Loucy (cell line): ENCODE data around the gene PEF1.

Source experiments
- H2AFZ ChIP-seq: fragments of 200-600 bp; sonication (generic); 2 replicates; pipeline ENCODE4 v1.6.0; 2016; ENCODE audit warnings: antibody characterized with exemption, mild to moderate bottlenecking, low read length, moderate library complexity
- H3F3A ChIP-seq: fragments of 200-600 bp; 2 replicates; pipeline ENCODE4 v1.6.0; 2016; ENCODE audit warnings: antibody characterized with exemption, low read depth, mild to moderate bottlenecking
- H3K27me3 ChIP-seq: fragments of 200-600 bp; sonication (generic); 2 replicates; pipeline ENCODE4 v1.6.1; 2014; ENCODE audit warnings: low read length, mild to moderate bottlenecking; ENCODE audit not compliant: insufficient read depth, poor library complexity, severe bottlenecking
- H3K36me3 ChIP-seq: fragments of 200-600 bp; sonication (generic); 2 replicates; pipeline ENCODE4 v1.6.1; 2016; ENCODE audit warnings: low read length; ENCODE audit not compliant: insufficient read depth
- H3K4me1 ChIP-seq: fragments of 200-600 bp; sonication (generic); 2 replicates; pipeline ENCODE4 v1.5.1; 2014; ENCODE audit warnings: low read length, mild to moderate bottlenecking; ENCODE audit not compliant: insufficient read depth, poor library complexity, severe bottlenecking
- H3K4me2 ChIP-seq: fragments of 200-600 bp; sonication (generic); 2 replicates; pipeline ENCODE4 v1.6.0; 2014; ENCODE audit warnings: antibody characterized with exemption, low read length, low read depth, mild to moderate bottlenecking; ENCODE audit not compliant: poor library complexity, severe bottlenecking
- H3K4me3 ChIP-seq: fragments of 200-600 bp; sonication (generic); 2 replicates; pipeline ENCODE4 v1.5.1; 2014; ENCODE audit warnings: low read length, mild to moderate bottlenecking, mixed read lengths; ENCODE audit not compliant: poor library complexity, severe bottlenecking
- H3K79me2 ChIP-seq: fragments of 200-600 bp; sonication (generic); 2 replicates; pipeline ENCODE4 v1.6.1; 2014; ENCODE audit warnings: low read length; ENCODE audit not compliant: insufficient read depth
- H3K9ac ChIP-seq: fragments of 200-600 bp; sonication (generic); 2 replicates; pipeline ENCODE4 v1.6.0; 2014; ENCODE audit warnings: mild to moderate bottlenecking, low read depth, low read length, moderate library complexity; ENCODE audit not compliant: poor library complexity, severe bottlenecking
- H3K9me2 ChIP-seq: fragments of 200-600 bp; sonication (generic); replicated peaks from 2 replicates; pipeline ENCODE4 v1.6.1; 2016; ENCODE audit warnings: low read depth, low read length, mixed read lengths
- H3K9me3 ChIP-seq: fragments of 200-600 bp; sonication (generic); 2 replicates; pipeline ENCODE4 v1.6.1; 2014; ENCODE audit warnings: mild to moderate bottlenecking, antibody characterized with exemption, low read length, low read depth; ENCODE audit not compliant: insufficient read depth
- H4K20me1 ChIP-seq: fragments of 200-600 bp; sonication (generic); 2 replicates; pipeline ENCODE4 v1.6.0; 2014; ENCODE audit warnings: antibody characterized with exemption, low read length, mild to moderate bottlenecking; ENCODE audit not compliant: insufficient read depth, poor library complexity, severe bottlenecking
- EZH2phosphoT487 ChIP-seq: fragments of 200-600 bp; IDR thresholded peaks from 2 replicates; pipeline ENCODE4 v1.6.1; 2018; ENCODE audit warnings: antibody characterized with exemption, mild to moderate bottlenecking, moderate library complexity, borderline replicate concordance
- TF ChIP-seq, protein P1 (sequence below): fragments of 200-600 bp; sonication (generic); conservative IDR thresholded peaks from 2 replicates; pipeline ENCODE4 v1.5.1; 2014; ENCODE audit warnings: mild to moderate bottlenecking, antibody characterized with exemption, low read length

PEF1 gene

DNA sequence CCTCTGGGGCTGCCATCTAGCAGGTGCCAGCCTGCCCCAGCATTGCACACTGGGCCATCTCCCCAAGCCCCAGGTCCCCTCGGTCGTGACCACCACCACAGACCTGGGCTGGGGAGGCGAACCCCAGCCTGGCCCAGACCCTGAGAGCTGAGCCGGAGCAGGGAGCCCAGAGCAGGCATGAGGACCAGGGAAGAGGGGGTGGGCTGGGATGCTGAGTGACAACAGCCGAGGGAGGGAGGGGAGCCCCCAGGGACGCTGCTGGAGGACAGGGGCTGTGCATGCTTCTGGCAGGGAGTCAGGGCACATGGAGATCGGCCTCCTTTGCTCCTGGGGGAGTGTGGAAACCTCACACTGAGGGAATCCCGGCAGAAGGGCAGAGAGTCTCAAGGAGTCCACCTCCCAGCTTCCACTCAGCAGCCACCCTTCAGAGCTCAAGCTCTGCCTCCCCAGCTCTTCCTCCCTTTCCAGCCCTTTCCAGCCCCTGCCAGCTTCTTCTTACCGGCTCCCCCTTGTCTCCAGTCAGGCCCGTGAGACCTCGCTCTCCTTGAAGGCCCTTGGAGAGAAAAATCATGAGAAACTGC, 23.7 kb upstream of the PEF1 start:
- Histone ChIP-seq H3F3A (no peaks in the 10 kb centered on the region), H3K36me3 (no peaks in the 10 kb centered on the region), H3K9me3 (no peaks in the 10 kb centered on the region), H3K9ac (no peak overlapping the region), H2AFZ (no peak overlapping the region), H3K9me2 (no peaks in the 10 kb centered on the region), H3K4me2 (no peak overlapping the region), H4K20me1 (no peaks in the 10 kb centered on the region), H3K4me1 (peaks cover 4% of the 10 kb centered on the region), H3K79me2 (no peaks in the 10 kb centered on the region), H3K27me3 (no peaks in the 10 kb centered on the region), H3K4me3 (no peak overlapping the region)
- TF ChIP-seq, protein P1, sequence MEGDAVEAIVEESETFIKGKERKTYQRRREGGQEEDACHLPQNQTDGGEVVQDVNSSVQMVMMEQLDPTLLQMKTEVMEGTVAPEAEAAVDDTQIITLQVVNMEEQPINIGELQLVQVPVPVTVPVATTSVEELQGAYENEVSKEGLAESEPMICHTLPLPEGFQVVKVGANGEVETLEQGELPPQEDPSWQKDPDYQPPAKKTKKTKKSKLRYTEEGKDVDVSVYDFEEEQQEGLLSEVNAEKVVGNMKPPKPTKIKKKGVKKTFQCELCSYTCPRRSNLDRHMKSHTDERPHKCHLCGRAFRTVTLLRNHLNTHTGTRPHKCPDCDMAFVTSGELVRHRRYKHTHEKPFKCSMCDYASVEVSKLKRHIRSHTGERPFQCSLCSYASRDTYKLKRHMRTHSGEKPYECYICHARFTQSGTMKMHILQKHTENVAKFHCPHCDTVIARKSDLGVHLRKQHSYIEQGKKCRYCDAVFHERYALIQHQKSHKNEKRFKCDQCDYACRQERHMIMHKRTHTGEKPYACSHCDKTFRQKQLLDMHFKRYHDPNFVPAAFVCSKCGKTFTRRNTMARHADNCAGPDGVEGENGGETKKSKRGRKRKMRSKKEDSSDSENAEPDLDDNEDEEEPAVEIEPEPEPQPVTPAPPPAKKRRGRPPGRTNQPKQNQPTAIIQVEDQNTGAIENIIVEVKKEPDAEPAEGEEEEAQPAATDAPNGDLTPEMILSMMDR, result no peak
- no peak for TF ChIP-seq EZH2phosphoT487

DNA sequence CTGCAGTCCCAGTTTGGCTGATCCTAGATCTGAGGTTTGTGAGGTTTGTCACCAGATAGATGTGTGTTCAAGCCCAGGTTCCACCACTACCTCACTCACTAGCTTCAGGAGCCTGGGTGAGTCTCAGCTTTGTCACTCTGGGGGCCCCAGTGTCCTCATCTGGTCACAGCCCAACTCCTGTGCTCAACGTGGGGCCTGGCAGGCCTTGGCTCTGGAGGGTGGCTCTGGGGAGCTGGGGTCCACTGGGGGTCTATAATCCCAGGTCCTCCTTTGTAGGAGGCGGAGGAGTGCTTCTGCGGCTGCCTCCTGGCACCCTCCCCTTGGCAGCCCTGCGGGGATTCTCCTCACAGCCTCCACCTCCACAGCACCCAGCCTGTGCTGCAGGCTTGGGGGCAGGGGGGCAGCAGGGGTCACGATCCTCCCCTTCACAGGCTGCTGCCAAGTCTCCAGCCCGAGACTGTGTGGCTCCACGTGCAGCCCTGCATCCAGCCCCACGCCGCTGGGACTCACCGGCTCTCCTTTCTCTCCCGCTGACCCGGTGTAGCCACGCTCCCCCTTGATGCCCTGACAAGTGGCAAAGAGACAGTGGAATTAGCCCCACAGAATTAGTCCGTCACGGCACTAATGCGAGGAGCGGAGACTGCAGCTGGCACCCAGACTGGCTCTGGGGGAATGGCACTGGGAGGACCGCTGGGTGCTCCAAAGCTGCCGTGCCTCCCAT, 22.5 kb upstream of the PEF1 start:
- Histone ChIP-seq H3F3A (no peaks in the 10 kb centered on the region), H3K9me2 (no peaks in the 10 kb centered on the region), H3K9me3 (no peaks in the 10 kb centered on the region), H3K36me3 (no peaks in the 10 kb centered on the region), H2AFZ (no peak overlapping the region), H3K4me3 (no peak overlapping the region), H3K4me2 (no peak overlapping the region), H3K79me2 (no peaks in the 10 kb centered on the region), H3K4me1 (peaks cover 4% of the 10 kb centered on the region), H3K9ac (no peak overlapping the region), H3K27me3 (no peaks in the 10 kb centered on the region), H4K20me1 (no peaks in the 10 kb centered on the region)
- TF ChIP-seq EZH2phosphoT487, result no peak
- TF ChIP-seq, protein P1, result no peak

DNA sequence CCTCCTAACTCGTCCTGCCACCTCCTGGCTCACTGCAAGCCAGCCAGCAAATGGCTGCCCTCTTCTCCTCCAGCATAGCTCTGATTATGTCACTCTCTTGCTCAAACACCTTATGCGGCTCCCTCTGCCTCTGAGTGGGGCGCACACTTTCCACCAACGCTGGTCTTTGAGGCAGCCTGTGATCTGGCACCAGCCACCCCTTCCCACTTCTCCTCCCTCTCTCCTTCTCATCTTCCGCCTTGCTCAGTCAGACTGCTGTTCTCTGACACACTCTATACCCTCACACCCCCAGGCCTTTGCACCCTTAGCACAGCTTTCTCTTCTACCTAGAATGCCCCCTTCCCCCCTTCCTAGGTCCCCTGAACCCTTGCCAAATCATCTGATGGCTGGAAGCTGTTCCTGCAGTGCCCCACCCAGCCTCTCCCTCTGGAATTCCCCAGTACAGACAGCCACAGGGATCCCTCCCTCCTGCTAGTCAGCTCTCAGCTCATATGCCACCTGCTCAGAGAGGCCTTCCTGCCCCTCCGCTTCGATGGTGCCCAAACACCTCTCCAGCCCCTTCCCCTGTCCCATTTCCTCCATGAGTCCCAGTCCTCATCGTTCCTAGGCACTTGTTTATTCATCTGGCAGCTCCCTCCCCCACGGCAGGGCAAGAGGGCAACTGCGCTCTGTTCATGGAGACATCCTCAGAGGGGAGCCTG, 21.7 kb upstream of the PEF1 start:
- no peaks in the 10 kb centered on the region for H3K27me3 ChIP-seq
- TF ChIP-seq, protein P1, result no peak
- no peak for TF ChIP-seq EZH2phosphoT487
- no peak overlapping the region for H3K4me3 ChIP-seq
- no peaks in the 10 kb centered on the region for H3K9me3 ChIP-seq
- no peaks in the 10 kb centered on the region for H3K36me3 ChIP-seq
- no peaks in the 10 kb centered on the region for H3F3A ChIP-seq
- H3K4me2 ChIP-seq, result no peak overlapping the region
- H3K79me2 ChIP-seq, result no peaks in the 10 kb centered on the region
- H4K20me1 ChIP-seq, result no peaks in the 10 kb centered on the region
- no peak overlapping the region for H3K9ac ChIP-seq
- peaks cover 4% of the 10 kb centered on the region for H3K4me1 ChIP-seq
- H3K9me2 ChIP-seq, result no peaks in the 10 kb centered on the region
- H2AFZ ChIP-seq, result no peak overlapping the region
